ENCODE results near the gene SNX15. TPM values are rescaled to one million over a fixed set of nuclear protein-coding genes. Genes with fewer than 3 reads are reported as not detected.

Gene SNX15
- total RNA-seq, 2 donors from 2014 or later, result 7.9 to 10.6 TPM

DNA sequence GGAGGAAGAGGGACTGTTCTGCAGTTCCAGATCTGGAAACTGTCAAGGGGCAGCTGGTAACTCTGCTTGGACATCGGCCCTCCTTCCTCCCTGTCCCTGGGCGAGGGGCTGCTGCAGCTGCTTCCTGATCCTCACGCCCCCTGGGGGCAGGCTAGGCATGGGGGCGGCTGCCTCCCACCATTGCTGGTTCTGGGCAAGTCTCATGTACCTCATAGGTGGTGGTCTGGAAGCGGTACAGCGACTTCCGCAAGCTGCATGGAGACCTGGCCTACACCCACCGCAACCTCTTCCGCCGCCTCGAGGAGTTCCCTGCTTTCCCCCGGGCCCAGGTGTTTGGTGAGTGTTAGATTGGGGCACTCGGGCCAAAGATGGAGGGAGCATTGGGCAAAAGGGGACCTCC, 5.0 kb downstream of the SNX15 start:
- intact Hi-C loops (cut with DNase I), result no loop called here
- no peaks in the 10 kb centered on the region for H3K9me3 ChIP-seq
- no peak overlapping the region for H3K27ac ChIP-seq
- H3K27me3 ChIP-seq, result no peaks in the 10 kb centered on the region
- no peak overlapping the region for H3K4me3 ChIP-seq
- peaks cover 15% of the 10 kb centered on the region for H3K4me1 ChIP-seq
- H3K36me3 ChIP-seq (replicated peaks in 1 of 2; ENCODE audit: insufficient read depth in 1 of 2, low read depth in 2 of 2), result peaks cover 4 to 6% of the 10 kb centered on the region in 2 donors
- 80 to 86% methylated on average over 11 to 13 of the region's 13 CpGs for WGBS, 2 donors
- DNase-seq (no peak), ATAC-seq (no peak)
- TF ChIP-seq POLR2A (IDR thresholded peaks at IDR 0.05), result no peak
- TF ChIP-seq, protein P1, sequence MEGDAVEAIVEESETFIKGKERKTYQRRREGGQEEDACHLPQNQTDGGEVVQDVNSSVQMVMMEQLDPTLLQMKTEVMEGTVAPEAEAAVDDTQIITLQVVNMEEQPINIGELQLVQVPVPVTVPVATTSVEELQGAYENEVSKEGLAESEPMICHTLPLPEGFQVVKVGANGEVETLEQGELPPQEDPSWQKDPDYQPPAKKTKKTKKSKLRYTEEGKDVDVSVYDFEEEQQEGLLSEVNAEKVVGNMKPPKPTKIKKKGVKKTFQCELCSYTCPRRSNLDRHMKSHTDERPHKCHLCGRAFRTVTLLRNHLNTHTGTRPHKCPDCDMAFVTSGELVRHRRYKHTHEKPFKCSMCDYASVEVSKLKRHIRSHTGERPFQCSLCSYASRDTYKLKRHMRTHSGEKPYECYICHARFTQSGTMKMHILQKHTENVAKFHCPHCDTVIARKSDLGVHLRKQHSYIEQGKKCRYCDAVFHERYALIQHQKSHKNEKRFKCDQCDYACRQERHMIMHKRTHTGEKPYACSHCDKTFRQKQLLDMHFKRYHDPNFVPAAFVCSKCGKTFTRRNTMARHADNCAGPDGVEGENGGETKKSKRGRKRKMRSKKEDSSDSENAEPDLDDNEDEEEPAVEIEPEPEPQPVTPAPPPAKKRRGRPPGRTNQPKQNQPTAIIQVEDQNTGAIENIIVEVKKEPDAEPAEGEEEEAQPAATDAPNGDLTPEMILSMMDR (IDR thresholded peaks at IDR 0.05), result no peak

DNA sequence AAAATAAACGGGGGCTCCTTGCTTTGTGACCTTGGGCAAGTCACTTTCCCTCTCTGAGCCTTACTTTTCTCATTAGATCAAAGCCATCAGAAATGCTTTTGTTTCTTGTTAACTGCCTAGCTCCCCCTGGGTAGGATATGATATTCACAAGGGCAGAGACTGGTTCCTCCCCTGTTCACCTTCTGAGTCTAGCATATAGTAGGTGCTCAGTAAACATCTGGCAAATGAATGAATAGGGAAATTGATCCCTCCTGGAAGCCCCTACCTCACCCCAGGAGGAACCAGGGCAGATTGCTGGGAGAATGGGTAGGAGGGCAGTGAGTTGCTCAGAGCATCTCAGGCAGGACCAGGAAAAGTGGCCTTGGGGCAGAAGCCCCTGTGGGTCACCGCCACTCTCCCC, 7.2 kb downstream of the SNX15 start:
- TF ChIP-seq, protein P1 (IDR thresholded peaks at IDR 0.05), result no peak
- TF ChIP-seq POLR2A (IDR thresholded peaks at IDR 0.05), result no peak
- H3K36me3 ChIP-seq (replicated peaks in 1 of 2; ENCODE audit: insufficient read depth in 1 of 2, low read depth in 2 of 2), result peaks cover 4 to 6% of the 10 kb centered on the region in 2 donors
- intact Hi-C loops (cut with DNase I), result no loop called here
- DNase-seq, result no peak
- no peak overlapping the region for H3K27ac ChIP-seq
- no peak for ATAC-seq
- H3K9me3 ChIP-seq, result no peaks in the 10 kb centered on the region
- no peak overlapping the region for H3K4me3 ChIP-seq
- H3K4me1 ChIP-seq, result peaks cover 4% of the 10 kb centered on the region
- no peaks in the 10 kb centered on the region for H3K27me3 ChIP-seq
- 60 to 78% methylated on average over 2 of the region's 2 CpGs for WGBS, 2 donors

DNA sequence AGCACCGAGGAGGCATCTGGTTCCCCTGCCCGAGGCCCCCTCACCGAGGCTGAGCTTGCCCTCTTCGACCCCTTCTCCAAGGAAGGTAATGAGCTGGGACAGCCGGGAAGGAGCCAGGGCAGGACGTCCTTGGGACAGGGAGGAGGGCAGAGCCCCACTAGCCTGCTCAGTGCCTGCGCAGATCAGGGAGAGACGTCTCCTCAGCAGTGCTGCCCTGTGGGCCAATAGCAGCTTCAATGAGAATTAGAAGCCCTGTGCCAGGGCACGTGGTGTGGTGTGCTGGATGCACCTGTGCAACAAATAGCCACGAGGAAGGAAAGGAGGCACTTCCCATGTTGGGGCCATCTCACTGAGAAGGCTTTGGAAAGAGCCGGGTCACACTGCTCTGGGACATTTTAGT, 8.3 kb downstream of the SNX15 start:
- Histone ChIP-seq H3K9me3 (no peaks in the 10 kb centered on the region), H3K4me1 (peaks cover 11% of the 10 kb centered on the region), H3K27ac (no peak overlapping the region), H3K27me3 (no peaks in the 10 kb centered on the region), H3K4me3 (no peak overlapping the region), H3K36me3 (replicated peaks in 1 of 2; ENCODE audit: insufficient read depth in 1 of 2, low read depth in 2 of 2) (peaks cover 4 to 6% of the 10 kb centered on the region in 2 donors)
- intact Hi-C loops (cut with DNase I), result no loop called here
- TF ChIP-seq, protein P1 (IDR thresholded peaks at IDR 0.05), result no peak
- no peak for TF ChIP-seq POLR2A (IDR thresholded peaks at IDR 0.05)
- WGBS, 2 donors, result 79 to 85% methylated on average over 9 to 10 of the region's 11 CpGs
- DNase-seq (no peak), ATAC-seq (no peak)

DNA sequence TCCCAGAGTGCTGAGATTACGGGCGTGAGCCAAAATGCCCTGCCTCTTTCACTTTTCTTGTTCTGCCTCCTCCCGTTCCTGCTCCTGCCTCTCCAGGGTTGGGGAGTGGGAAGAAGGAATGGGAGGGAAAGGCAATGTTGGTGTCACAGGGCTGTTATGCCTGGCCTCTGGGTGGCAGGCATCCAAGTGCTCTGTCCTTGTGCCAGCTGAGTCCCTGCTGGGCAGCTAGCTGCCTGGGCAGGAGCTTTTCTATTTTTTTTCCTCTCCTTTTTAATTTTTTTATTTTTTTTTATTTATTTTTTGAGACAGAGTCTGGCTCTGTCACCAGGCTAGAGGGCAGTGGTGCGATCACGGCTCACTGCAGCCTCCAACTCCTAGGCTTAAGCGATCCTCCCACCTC, 9.7 kb downstream of the SNX15 start:
- TF ChIP-seq, protein P1 (IDR thresholded peaks at IDR 0.05), result no peak
- no peak for TF ChIP-seq POLR2A (IDR thresholded peaks at IDR 0.05)
- no peaks in the 10 kb centered on the region for H3K9me3 ChIP-seq
- H3K27ac ChIP-seq, result peak overlapping the region in 2 of 4 donors; percentile 18 to 21
- no peak for ATAC-seq
- WGBS, 2 donors, result 31 to 34% methylated on average over 6 of the region's 6 CpGs
- H3K36me3 ChIP-seq (replicated peaks in 1 of 2; ENCODE audit: insufficient read depth in 1 of 2, low read depth in 2 of 2), result peaks cover 4 to 6% of the 10 kb centered on the region in 2 donors
- no peak overlapping the region for H3K4me3 ChIP-seq
- DNase-seq, result peak; percentile 75 to 91 (median 80)
- H3K27me3 ChIP-seq, result no peaks in the 10 kb centered on the region
- intact Hi-C loops (cut with DNase I), result no loop called here
- H3K4me1 ChIP-seq, result peaks cover 16% of the 10 kb centered on the region

DNA sequence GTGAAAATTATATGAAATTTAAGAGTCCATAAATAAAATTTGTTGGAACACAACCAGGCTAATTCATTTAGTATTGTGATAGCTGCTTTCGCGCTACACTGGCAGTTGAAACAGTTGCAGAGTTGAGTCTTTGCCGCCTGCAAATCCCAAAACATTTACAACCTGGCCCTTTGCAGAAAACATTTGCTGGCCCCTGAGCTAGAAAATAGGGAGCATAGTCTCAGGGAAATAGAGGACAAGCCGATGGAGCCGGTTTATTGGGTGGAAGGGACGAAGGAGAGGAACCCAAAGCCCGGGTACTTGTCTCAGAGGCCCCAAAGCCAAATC, 13.2 kb downstream of the SNX15 start:
- Histone ChIP-seq H3K9me3 (no peaks in the 10 kb centered on the region), H3K27me3 (no peaks in the 10 kb centered on the region), H3K4me3 (peak overlapping the region; percentile 60 to 84), H3K27ac (peak overlapping the region in 3 of 4 donors; percentile 85 to 96 (median 93)), H3K36me3 (replicated peaks in 1 of 2; ENCODE audit: insufficient read depth in 1 of 2, low read depth in 2 of 2) (peaks cover 0 to 2% of the 10 kb centered on the region in 2 donors), H3K4me1 (peaks cover 27% of the 10 kb centered on the region)
- 6 to 7% methylated on average over 7 of the region's 7 CpGs for WGBS, 2 donors
- DNase-seq (no peak), ATAC-seq (no peak)
- TF ChIP-seq, protein P1 (IDR thresholded peaks at IDR 0.05), result no peak
- TF ChIP-seq POLR2A (IDR thresholded peaks at IDR 0.05), result no peak
- intact Hi-C loops (cut with DNase I), result no loop called here

Data from body of pancreas (tissue), 4 donors.